ENCODE measurements around the gene ALKBH6. TPM values are rescaled to one million over a fixed set of nuclear protein-coding genes. Genes with fewer than 3 reads are reported as not detected.

Gene ALKBH6
- polyA plus RNA-seq, 1 donor (not counting 4 experiments of a cell fraction or from before 2014, with no cell fraction given), result 36.7 TPM

DNA sequence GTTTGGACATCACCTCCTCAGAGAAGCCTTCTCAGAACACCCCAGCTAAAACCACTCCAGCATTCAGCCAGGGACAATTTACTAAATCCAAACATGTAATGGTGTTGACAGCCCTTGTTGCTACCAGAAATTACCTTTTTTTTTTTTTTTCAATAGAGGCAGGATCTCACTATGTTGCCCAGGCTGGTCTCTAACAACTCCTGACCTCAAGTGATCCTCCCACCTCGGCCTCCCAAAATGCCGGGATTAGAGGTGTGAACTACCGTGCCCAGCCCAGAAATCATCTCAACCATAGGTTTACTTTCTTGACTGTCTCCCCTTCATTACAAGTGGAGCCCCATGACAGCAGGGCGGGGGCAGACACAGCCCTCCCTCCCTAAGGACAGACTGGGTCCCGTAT is 9.4 kb upstream of the ALKBH6 start:
- no peaks in the 10 kb centered on the region for H3K79me2 ChIP-seq (ENCODE audit: control insufficient read depth, insufficient read depth, low read length)
- TF ChIP-seq EZH2 (IDR thresholded peaks at IDR 0.05; ENCODE audit: low read length), result no peak
- TF ChIP-seq, protein P1, sequence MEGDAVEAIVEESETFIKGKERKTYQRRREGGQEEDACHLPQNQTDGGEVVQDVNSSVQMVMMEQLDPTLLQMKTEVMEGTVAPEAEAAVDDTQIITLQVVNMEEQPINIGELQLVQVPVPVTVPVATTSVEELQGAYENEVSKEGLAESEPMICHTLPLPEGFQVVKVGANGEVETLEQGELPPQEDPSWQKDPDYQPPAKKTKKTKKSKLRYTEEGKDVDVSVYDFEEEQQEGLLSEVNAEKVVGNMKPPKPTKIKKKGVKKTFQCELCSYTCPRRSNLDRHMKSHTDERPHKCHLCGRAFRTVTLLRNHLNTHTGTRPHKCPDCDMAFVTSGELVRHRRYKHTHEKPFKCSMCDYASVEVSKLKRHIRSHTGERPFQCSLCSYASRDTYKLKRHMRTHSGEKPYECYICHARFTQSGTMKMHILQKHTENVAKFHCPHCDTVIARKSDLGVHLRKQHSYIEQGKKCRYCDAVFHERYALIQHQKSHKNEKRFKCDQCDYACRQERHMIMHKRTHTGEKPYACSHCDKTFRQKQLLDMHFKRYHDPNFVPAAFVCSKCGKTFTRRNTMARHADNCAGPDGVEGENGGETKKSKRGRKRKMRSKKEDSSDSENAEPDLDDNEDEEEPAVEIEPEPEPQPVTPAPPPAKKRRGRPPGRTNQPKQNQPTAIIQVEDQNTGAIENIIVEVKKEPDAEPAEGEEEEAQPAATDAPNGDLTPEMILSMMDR (optimal IDR thresholded peaks at IDR 0.05 in 1 of 3, IDR thresholded peaks at IDR 0.05 in 1 of 3, conservative IDR thresholded peaks at IDR 0.05 in 1 of 3; ENCODE audit: extremely low read depth in 1 of 3, insufficient read depth in 2 of 3, low read length in 3 of 3), result no peak
- no peak overlapping the region for H3K27ac ChIP-seq (ENCODE audit: control insufficient read depth, insufficient read depth, low read length)
- dilution Hi-C loops (cut with MboI; ENCODE audit: extremely low pct_ligation_motif_present, low sequenced_read_pairs), result no loop called here
- H3K27me3 ChIP-seq (ENCODE audit: control insufficient read depth, extremely low read depth, insufficient read depth, low read length), result no peaks in the 10 kb centered on the region
- no peaks in the 10 kb centered on the region for H3K9me3 ChIP-seq (ENCODE audit: control insufficient read depth, low read depth, low read length)
- H4K20me1 ChIP-seq (ENCODE audit: control insufficient read depth, extremely low read depth, insufficient read depth, low read length), result no peaks in the 10 kb centered on the region
- H3K9ac ChIP-seq (ENCODE audit: control insufficient read depth, extremely low read depth, insufficient read depth, low read length), result no peak overlapping the region
- FAIRE-seq (no peak), DNase-seq (ENCODE audit: low read depth, low spot score) (no peak)
- H3K36me3 ChIP-seq (ENCODE audit: control insufficient read depth in 2 of 2, extremely low read depth in 1 of 2, insufficient read depth in 2 of 2, low read length in 2 of 2), result peaks cover 1 to 10% of the 10 kb centered on the region in 2 experiments
- H3K9me1 ChIP-seq (ENCODE audit: control insufficient read depth, extremely low read depth, insufficient read depth, low read length), result no peaks in the 10 kb centered on the region
- no peaks in the 10 kb centered on the region for H3K4me1 ChIP-seq (ENCODE audit: control insufficient read depth, extremely low read depth, insufficient read depth, low read length)
- no peak overlapping the region for H2AFZ ChIP-seq (ENCODE audit: control insufficient read depth, low read length)
- H3K4me3 ChIP-seq (ENCODE audit: control insufficient read depth in 2 of 3, extremely low read depth in 1 of 3, insufficient read depth in 2 of 3, low read depth in 1 of 3, low read length in 3 of 3), result no peak overlapping the region
- H3K4me2 ChIP-seq (ENCODE audit: control insufficient read depth, extremely low read depth, insufficient read depth, low read depth, low read length), result no peak overlapping the region

DNA sequence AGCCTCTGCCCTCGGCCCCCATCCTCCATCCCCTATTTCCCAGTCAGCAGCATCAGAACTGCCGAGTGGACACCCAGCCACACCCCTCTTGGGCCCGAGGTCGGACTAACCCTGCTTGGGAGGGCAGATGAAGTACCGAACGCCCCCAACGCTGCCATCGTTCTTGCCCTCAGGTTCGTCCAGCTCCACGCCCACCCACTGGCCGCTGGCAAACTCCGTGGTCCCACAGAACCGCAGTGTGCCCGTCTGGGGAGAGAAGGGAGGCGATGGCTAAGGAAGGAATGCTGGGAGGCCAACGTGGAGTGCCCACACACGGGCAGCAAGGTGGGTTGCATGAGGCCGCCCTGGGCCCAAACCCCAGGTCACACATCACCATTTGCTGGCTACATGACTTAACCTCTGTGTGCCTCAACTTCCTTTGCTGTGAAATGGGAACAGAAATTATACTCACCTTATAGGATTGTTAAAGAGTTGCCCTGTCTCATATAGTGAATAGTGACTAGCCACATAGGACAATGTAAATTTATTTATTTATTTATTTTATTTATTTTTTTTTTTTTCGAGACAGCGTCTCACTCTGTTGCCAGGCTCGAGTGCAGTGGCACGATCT is 5.2 kb upstream of the ALKBH6 start:
- TF ChIP-seq, protein P1 (optimal IDR thresholded peaks at IDR 0.05 in 1 of 3, IDR thresholded peaks at IDR 0.05 in 1 of 3, conservative IDR thresholded peaks at IDR 0.05 in 1 of 3; ENCODE audit: extremely low read depth in 1 of 3, insufficient read depth in 2 of 3, low read length in 3 of 3), result no peak
- TF ChIP-seq EZH2 (IDR thresholded peaks at IDR 0.05; ENCODE audit: low read length), result no peak
- peaks cover 0 to 7% of the 10 kb centered on the region in 2 experiments for H3K36me3 ChIP-seq (ENCODE audit: control insufficient read depth in 2 of 2, extremely low read depth in 1 of 2, insufficient read depth in 2 of 2, low read length in 2 of 2)
- H3K4me1 ChIP-seq (ENCODE audit: control insufficient read depth, extremely low read depth, insufficient read depth, low read length), result peaks cover 8% of the 10 kb centered on the region
- peaks cover 2% of the 10 kb centered on the region for H3K79me2 ChIP-seq (ENCODE audit: control insufficient read depth, insufficient read depth, low read length)
- H3K9me3 ChIP-seq (ENCODE audit: control insufficient read depth, low read depth, low read length), result no peaks in the 10 kb centered on the region
- no peaks in the 10 kb centered on the region for H3K27me3 ChIP-seq (ENCODE audit: control insufficient read depth, extremely low read depth, insufficient read depth, low read length)
- no peak overlapping the region for H3K9ac ChIP-seq (ENCODE audit: control insufficient read depth, extremely low read depth, insufficient read depth, low read length)
- H3K9me1 ChIP-seq (ENCODE audit: control insufficient read depth, extremely low read depth, insufficient read depth, low read length), result no peaks in the 10 kb centered on the region
- no peak overlapping the region for H3K4me3 ChIP-seq (ENCODE audit: control insufficient read depth in 2 of 3, extremely low read depth in 1 of 3, insufficient read depth in 2 of 3, low read depth in 1 of 3, low read length in 3 of 3)
- no peak overlapping the region for H3K27ac ChIP-seq (ENCODE audit: control insufficient read depth, insufficient read depth, low read length)
- H4K20me1 ChIP-seq (ENCODE audit: control insufficient read depth, extremely low read depth, insufficient read depth, low read length), result no peaks in the 10 kb centered on the region
- H3K4me2 ChIP-seq (ENCODE audit: control insufficient read depth, extremely low read depth, insufficient read depth, low read depth, low read length), result no peak overlapping the region
- dilution Hi-C loops (cut with MboI; ENCODE audit: extremely low pct_ligation_motif_present, low sequenced_read_pairs), result no loop called here
- H2AFZ ChIP-seq (ENCODE audit: control insufficient read depth, low read length), result no peak overlapping the region
- DNase-seq (ENCODE audit: low read depth, low spot score) (no peak), FAIRE-seq (no peak)
